HUES6 (cell line): Measurements from ENCODE around the gene SUSD6.
"Not testable (repeated sequence)": the region's sequence is repeated elsewhere in the genome, so short reads cannot be mapped to it uniquely, and the experiment has no call there.

Experiments used
- H3K27ac ChIP-seq: 2 replicates; pipeline ENCODE4 v1.7.0; 2013; ENCODE audit warnings: low read depth, mild to moderate bottlenecking, low read length, inconsistent platforms
- H3K27me3 ChIP-seq: 2 replicates; pipeline ENCODE4 v1.6.1; 2013; ENCODE audit warnings: low read length; ENCODE audit not compliant: control insufficient read depth, insufficient read depth
- H3K36me3 ChIP-seq: 2 replicates; pipeline ENCODE4 v1.6.1; 2013; ENCODE audit warnings: low read length; ENCODE audit not compliant: control insufficient read depth, insufficient read depth
- H3K4me1 ChIP-seq: 2 replicates; pipeline ENCODE4 v1.6.1; 2013; ENCODE audit warnings: low read length; ENCODE audit not compliant: control insufficient read depth, insufficient read depth
- H3K4me3 ChIP-seq: 2 replicates; pipeline ENCODE4 v1.5.1; 2013; ENCODE audit warnings: low read depth, low read length
- H3K9ac ChIP-seq: one replicate; pipeline ENCODE4 v1.6.1; 2013; ENCODE audit warnings: mild to moderate bottlenecking, low read length
- H3K9me3 ChIP-seq: 2 replicates; pipeline ENCODE4 v1.6.1; 2013; ENCODE audit warnings: low read depth, low read length; ENCODE audit not compliant: control insufficient read depth, insufficient read depth

The SUSD6 gene

GRCh38 chr14:69637503-69638031, 26.2 kb downstream of the SUSD6 start:
- Histone ChIP-seq H3K9me3 (peaks cover 16% of the 10 kb centered on the region), H3K4me3 (no peak overlapping the region), H3K27me3 (no peaks in the 10 kb centered on the region), H3K27ac (no peak overlapping the region), H3K36me3 (no peaks in the 10 kb centered on the region), H3K9ac (no peak overlapping the region), H3K4me1 (peaks cover 40% of the 10 kb centered on the region)

GRCh38 chr14:69640931-69641330, 29.5 kb downstream of the SUSD6 start:
- Histone ChIP-seq H3K27ac (no peak overlapping the region), H3K4me1 (peaks cover 26% of the 10 kb centered on the region), H3K9me3 (peaks cover 17% of the 10 kb centered on the region), H3K27me3 (no peaks in the 10 kb centered on the region), H3K9ac (no peak overlapping the region), H3K4me3 (no peak overlapping the region), H3K36me3 (no peaks in the 10 kb centered on the region)

- peaks cover 16% of the 10 kb centered on the region for H3K4me1 ChIP-seq
- peaks cover 17% of the 10 kb centered on the region for H3K9me3 ChIP-seq
- H3K27me3 ChIP-seq, H3K36me3 ChIP-seq, H3K27ac ChIP-seq, H3K9ac ChIP-seq, H3K4me3 ChIP-seq: not testable (repeated sequence)
Observed at GRCh38 chr14:69642212-69642793, 30.9 kb downstream of the SUSD6 start.

- peaks cover 17% of the 10 kb centered on the region for H3K9me3 ChIP-seq
- no peak overlapping the region for H3K9ac ChIP-seq
- no peak overlapping the region for H3K27ac ChIP-seq
- H3K4me1 ChIP-seq = peaks cover 6% of the 10 kb centered on the region
- H3K36me3 ChIP-seq = no peaks in the 10 kb centered on the region
- no peak overlapping the region for H3K4me3 ChIP-seq
- no peaks in the 10 kb centered on the region for H3K27me3 ChIP-seq
Observed at GRCh38 chr14:69643430-69644200, 32.2 kb downstream of the SUSD6 start.

GRCh38 chr14:69644814-69645213, 33.4 kb downstream of the SUSD6 start:
- no peaks in the 10 kb centered on the region for H3K27me3 ChIP-seq

GRCh38 chr14:69647213-69647612, 35.8 kb downstream of the SUSD6 start:
- H3K9me3 ChIP-seq = 0 out of 2 replicates have a peak, but pooled peaks cover 3% of the 10 kb centered on the region
- no peak overlapping the region for H3K4me3 ChIP-seq
- H3K9ac ChIP-seq = no peak overlapping the region
- H3K27me3 ChIP-seq = no peaks in the 10 kb centered on the region
- H3K4me1 ChIP-seq = peaks cover 34% of the 10 kb centered on the region
- no peak overlapping the region for H3K27ac ChIP-seq
- H3K36me3 ChIP-seq = no peaks in the 10 kb centered on the region

More at GRCh38 chr14:69644814-69645213, 33.4 kb downstream of the SUSD6 start:
- H3K36me3 ChIP-seq = no peaks in the 10 kb centered on the region
- H3K4me3 ChIP-seq = no peak overlapping the region
- peaks cover 17% of the 10 kb centered on the region for H3K9me3 ChIP-seq
- H3K9ac ChIP-seq = no peak overlapping the region
- peaks cover 14% of the 10 kb centered on the region for H3K4me1 ChIP-seq
- H3K27ac ChIP-seq = no peak overlapping the region

- not testable (repeated sequence) for H3K9me3 ChIP-seq, H3K9ac ChIP-seq, H3K27ac ChIP-seq, H3K27me3 ChIP-seq, H3K36me3 ChIP-seq, H3K4me3 ChIP-seq
- H3K4me1 ChIP-seq = peaks cover 37% of the 10 kb centered on the region
Observed at GRCh38 chr14:69647642-69648041, 36.2 kb downstream of the SUSD6 start.

- Histone ChIP-seq H3K27ac (no peak overlapping the region), H3K4me1 (peaks cover 41% of the 10 kb centered on the region), H3K9ac (no peak overlapping the region), H3K36me3 (no peaks in the 10 kb centered on the region), H3K9me3 (no peaks in the 10 kb centered on the region), H3K27me3 (no peaks in the 10 kb centered on the region), H3K4me3 (no peak overlapping the region)
Observed at GRCh38 chr14:69648480-69649451, 37.4 kb downstream of the SUSD6 start.

- Histone ChIP-seq H3K4me3 (no peak overlapping the region), H3K4me1 (peaks cover 41% of the 10 kb centered on the region), H3K36me3 (no peaks in the 10 kb centered on the region), H3K27me3 (no peaks in the 10 kb centered on the region), H3K9me3 (no peaks in the 10 kb centered on the region), H3K27ac (no peak overlapping the region), H3K9ac (no peak overlapping the region)
Observed at GRCh38 chr14:69650948-69651369, 39.6 kb downstream of the SUSD6 start.

GRCh38 chr14:69651664-69652063, 40.3 kb downstream of the SUSD6 start:
- Histone ChIP-seq H3K4me1 (peaks cover 41% of the 10 kb centered on the region), H3K27ac (no peak overlapping the region), H3K9me3 (no peaks in the 10 kb centered on the region), H3K9ac (no peak overlapping the region), H3K36me3 (no peaks in the 10 kb centered on the region), H3K27me3 (no peaks in the 10 kb centered on the region), H3K4me3 (no peak overlapping the region)
